ENCODE measurements around the gene SIDT1.

DNA sequence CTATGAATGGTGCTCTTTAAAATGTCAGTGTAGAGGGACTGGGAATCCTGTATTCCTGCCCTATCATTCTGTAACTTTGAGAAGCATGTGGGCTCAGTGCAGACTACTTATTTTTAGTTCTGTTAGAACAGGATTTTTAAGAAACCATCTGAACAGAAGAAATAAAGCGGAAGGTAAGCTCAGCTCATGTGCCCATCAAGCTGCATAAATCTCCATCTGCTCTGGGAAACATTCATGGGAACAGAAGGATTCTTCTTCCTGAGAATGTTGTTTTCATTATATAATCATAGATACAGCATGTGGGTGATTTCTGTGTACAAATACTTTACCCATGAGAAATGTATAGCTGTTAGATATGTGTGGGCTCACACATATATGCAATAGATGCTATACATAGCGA, 69.9 kb downstream of the SIDT1 start:
- TF ChIP-seq, protein P1, sequence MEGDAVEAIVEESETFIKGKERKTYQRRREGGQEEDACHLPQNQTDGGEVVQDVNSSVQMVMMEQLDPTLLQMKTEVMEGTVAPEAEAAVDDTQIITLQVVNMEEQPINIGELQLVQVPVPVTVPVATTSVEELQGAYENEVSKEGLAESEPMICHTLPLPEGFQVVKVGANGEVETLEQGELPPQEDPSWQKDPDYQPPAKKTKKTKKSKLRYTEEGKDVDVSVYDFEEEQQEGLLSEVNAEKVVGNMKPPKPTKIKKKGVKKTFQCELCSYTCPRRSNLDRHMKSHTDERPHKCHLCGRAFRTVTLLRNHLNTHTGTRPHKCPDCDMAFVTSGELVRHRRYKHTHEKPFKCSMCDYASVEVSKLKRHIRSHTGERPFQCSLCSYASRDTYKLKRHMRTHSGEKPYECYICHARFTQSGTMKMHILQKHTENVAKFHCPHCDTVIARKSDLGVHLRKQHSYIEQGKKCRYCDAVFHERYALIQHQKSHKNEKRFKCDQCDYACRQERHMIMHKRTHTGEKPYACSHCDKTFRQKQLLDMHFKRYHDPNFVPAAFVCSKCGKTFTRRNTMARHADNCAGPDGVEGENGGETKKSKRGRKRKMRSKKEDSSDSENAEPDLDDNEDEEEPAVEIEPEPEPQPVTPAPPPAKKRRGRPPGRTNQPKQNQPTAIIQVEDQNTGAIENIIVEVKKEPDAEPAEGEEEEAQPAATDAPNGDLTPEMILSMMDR (IDR thresholded peaks at IDR 0.05): no peak
- TF ChIP-seq, protein P2, sequence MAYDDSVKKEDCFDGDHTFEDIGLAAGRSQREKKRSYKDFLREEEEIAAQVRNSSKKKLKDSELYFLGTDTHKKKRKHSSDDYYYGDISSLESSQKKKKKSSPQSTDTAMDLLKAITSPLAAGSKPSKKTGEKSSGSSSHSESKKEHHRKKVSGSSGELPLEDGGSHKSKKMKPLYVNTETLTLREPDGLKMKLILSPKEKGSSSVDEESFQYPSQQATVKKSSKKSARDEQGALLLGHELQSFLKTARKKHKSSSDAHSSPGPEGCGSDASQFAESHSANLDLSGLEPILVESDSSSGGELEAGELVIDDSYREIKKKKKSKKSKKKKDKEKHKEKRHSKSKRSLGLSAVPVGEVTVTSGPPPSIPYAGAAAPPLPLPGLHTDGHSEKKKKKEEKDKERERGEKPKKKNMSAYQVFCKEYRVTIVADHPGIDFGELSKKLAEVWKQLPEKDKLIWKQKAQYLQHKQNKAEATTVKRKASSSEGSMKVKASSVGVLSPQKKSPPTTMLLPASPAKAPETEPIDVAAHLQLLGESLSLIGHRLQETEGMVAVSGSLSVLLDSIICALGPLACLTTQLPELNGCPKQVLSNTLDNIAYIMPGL (CRISPR knock-in tag; IDR thresholded peaks at IDR 0.05): no peak
- TF ChIP-seq, protein P3, sequence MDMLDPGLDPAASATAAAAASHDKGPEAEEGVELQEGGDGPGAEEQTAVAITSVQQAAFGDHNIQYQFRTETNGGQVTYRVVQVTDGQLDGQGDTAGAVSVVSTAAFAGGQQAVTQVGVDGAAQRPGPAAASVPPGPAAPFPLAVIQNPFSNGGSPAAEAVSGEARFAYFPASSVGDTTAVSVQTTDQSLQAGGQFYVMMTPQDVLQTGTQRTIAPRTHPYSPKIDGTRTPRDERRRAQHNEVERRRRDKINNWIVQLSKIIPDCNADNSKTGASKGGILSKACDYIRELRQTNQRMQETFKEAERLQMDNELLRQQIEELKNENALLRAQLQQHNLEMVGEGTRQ (CRISPR knock-in tag; IDR thresholded peaks at IDR 0.05): no peak
